NCI-H187 treated with DMSO at 0.1 percent for 48 hours (cell line): ENCODE results near the gene SNHG17.
"Not testable (repeated sequence)": the region's sequence is repeated elsewhere in the genome, so short reads cannot be mapped to it uniquely, and the experiment has no call there.

Experiments used
- DNase-seq: peaks from one replicate; lab custom pipeline; 2025; lab: John Stamatoyannopoulos, UW

Gene SNHG17

DNA sequence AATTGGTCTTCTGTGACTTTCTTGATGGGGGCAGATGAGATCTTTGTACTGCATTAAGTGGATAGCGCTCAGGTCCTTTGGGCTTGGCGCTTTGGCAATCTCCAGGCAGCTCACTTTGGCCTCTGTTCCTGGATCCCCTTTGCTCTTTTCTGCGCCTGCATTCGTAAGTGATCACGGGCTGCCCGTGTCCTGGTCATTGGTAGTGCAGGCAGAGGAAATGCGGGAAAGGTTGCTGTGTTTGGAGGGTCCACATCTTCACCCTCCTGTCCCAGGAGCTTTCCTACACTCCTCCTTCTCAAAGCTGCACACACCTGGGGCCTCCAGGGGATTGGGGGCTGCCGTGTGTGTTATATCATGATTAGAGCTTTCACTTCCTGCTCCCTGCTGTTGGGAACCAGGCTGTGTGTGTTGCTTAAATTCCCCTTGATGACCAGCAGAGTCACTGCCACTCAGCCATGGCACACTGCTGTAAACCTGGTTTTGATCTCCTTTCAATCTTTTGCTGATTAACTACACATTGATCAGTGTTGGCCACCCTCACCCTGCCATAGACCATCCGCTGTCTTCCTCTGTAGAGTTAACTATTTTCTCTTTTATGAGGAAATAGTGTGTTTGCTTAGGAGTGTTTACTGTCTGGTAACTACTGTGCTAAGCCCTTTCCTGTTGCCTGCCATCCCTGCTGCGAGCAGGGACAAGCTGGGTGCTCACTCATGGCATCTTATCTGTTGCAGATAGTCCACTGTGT lies 13.0 kb upstream of the SNHG17 start:
- no peak for DNase-seq

DNA sequence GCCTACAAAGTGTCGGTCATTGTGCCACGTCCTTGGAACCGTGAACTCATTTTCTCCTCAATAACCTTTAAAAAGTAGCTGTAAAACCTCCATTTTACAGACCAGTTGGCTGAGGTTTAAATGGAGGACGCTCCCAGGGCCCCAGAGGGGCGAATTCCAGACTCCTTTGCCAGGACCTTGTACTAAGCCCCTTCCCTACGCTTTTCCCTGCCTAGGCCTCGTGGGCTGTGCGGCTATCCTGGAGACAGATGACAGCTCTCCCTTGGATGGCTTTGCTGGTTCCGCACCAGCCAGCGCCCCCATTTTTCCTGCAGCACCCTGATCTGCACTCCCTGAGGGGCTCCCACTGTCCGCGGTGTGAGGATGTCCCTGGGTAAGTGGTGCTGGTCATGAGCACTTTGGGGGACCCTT lies 12.1 kb upstream of the SNHG17 start:
- no peak for DNase-seq

DNA sequence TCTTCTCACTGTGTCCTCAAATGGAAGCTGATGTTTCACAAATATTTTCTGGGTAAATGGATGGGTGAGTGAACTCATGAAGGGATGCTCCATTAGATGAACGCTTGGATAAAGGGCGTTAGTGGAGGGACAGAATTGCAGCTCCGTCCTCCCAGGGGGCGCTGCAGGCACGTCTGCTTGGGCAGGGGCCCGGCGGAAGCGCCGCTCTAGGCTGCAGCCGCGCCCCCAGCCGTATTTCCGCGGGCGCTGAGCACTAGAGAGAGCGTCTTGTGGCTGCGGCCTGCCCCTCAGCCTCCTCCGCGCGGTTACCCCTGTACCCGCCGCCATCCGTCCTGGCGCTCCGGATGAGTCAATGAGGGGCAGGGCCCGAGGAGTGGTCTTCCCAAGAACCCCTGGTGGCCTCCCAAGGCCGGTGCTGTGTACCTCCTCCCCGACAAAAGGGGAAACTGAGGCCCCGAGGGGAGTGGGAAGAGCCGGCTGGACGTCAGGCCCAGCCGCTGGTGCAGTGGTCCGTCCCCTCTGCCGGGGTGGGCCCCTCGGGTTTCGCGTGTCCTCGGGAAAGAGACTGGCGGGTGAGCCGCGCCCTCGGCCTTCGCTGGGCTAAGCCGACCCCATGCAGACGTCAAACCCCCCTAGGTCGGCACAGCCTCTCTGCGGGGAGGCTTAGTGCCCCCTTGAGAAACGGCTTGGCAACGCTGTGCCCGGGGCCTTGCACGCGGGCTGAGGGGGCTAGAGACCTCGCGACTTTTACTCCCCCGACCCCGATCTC lies 11.5 kb upstream of the SNHG17 start:
- DNase-seq: peak; percentile 59

DNA sequence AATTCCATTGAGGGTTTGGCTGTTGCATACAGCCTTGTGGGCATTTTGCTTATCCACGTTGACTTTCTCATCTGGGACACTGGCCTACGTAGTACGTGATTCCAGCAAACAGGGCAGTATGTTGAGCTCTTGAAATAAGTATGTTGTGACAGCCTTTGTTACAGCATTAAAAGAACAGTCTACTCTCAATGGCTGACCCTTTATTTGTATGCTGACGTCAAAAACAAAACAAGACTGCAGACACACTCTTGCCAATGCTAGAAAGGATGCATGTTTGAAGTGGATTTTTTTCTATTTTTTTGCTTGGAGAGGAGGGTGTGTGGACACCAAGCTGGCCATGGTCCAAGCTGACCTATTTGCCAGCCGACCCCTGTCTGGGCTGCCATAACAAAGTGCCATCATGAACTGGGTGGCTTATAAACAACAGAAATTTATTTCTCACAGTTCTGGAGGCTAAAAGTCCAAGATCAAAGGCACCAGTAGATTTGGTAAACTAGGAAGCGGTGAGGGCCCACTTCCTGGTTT lies 10.8 kb upstream of the SNHG17 start:
- no peak for DNase-seq

DNA sequence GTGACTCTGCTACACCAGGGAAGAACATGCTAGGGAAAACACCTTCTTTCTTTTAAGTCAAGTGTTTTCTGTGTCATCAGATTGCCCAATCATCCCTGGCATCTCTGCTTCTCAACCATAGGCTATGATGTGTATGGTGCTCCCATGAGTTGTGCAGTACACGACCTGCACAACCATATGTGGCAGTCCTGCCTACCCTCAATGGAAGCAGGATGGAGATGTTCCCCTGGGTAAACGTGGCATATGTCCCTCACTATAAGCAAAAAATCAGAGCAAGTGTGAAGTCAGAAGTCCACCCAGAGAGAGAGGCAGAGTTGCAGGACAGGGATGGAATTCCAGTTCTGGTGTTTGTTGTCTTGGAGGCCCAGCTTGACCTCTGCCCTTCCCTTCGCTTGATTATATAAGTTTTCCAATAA lies 10.3 kb upstream of the SNHG17 start:
- DNase-seq: no peak

GRCh38 chr20:38441916-38442315 lies 6.8 kb upstream of the SNHG17 start:
- DNase-seq: no peak

GRCh38 chr20:38441110-38441509 lies 6.0 kb upstream of the SNHG17 start:
- DNase-seq: not testable (repeated sequence)

DNA sequence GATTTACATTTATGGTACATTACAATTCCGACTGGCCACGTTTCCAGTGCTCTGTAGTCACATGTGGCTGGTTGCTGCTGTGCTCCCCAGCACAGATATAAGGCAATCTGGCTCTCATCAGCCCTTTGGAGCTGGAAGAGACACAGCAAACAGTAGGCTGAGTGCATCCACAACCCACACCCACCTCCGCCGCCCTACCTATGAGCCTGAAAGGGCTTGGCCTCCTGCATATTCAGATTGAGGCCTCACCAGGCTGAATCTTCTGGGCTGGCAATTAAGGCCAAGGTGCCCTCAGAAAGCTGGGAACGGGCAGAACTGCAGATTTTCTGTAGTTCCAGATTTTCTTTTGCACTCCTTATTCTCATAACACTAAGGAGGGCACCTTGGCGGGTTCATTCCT lies 2.7 kb upstream of the SNHG17 start:
- DNase-seq: no peak

DNA sequence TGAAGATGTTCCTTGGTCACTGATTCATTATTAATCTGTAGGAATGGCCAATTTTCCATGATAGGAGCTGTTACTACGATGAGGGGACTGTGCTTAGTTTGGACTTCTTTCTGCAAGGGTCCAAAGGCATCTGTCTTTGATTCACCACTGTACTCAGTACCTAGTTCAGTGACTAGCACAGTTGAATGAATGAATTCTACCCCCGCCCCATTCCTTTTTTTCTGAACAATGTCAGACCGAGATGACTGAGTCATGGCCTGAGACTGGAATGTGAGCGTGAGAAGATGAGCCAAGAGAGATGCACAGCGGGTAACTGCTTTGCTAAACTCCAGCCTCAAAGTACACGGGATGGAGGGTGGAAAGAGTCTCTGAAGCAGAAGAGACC lies 419 bp upstream of the SNHG17 start:
- DNase-seq: no peak

GRCh38 chr20:38434301-38434741 lies 807 bp downstream of the SNHG17 start:
- DNase-seq: no peak

GRCh38 chr20:38433304-38433972 lies 1.7 kb downstream of the SNHG17 start:
- no peak for DNase-seq

GRCh38 chr20:38432870-38433269 lies 2.3 kb downstream of the SNHG17 start:
- not testable (repeated sequence) for DNase-seq

DNA sequence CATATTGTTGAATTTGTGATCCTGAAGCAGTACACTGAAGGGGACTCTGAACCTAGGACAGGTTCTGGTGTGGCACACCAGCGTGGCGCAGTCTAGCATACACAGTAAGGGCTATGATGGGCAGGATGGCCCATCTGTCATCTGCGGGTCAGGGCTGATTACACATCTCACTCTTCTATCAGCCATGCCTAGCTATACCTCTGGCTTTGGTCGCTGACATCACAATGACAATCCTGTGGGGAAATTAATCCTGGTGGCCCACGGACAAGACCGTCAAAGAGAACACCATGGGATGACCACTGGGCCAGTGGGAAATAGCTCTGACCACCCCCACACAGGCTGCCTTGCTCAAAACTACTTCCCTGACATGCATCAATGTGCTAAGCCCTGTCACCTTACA lies 2.8 kb downstream of the SNHG17 start:
- DNase-seq: no peak

DNA sequence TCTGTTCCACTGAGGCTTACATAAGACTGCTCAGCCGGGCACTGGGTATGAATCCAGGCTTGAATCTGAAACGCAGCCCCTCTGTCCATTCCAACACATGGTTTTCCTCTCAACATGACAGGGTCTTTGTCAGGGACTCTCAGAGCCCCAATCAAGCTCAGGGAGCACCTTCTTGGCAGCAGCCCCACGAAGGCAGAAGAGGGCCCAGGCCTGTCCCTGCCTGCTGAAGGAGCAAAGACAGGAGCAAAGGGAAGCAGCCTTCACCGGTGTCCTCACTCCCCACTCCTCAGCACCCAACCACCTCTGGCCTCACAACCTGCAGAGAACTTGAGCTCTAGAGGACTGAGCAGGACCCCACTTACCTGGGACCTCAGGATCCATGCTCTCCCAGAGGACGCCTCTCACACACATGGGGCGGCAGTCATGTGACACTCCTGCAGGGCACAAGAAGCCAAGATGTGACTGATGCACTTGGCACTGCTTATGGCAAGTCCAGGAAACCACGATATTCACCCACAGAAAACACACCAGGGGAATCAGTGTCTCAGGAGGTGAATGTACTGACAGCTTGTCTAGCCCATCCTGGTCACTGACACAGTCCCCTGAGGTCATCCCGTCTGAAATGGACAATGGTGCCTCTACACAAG lies 4.3 kb downstream of the SNHG17 start:
- DNase-seq: no peak

- DNase-seq: no peak
Observed at GRCh38 chr20:38429301-38429700, 5.8 kb downstream of the SNHG17 start.

- DNase-seq: no peak
Observed at GRCh38 chr20:38428800-38429199, 6.3 kb downstream of the SNHG17 start.

DNA sequence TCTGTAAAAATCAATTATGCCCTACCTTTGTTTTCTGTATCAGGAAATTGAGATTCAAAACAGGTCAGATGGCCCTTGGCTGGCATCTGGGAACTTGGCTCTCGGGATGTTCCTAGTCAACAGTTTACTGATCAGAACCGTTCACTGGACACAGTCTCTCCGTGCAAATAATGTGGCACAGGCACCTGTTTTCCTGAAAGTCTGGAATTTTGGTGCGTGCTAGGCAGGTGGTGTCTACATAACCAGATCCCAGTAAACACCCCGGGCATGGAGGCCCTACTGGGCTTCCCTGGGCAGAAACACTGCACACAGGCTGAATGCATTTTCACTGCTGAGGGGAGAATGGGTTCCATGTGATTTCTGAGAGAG lies 7.5 kb downstream of the SNHG17 start:
- DNase-seq: no peak

GRCh38 chr20:38426006-38426897 lies 8.9 kb downstream of the SNHG17 start:
- no peak for DNase-seq

GRCh38 chr20:38424401-38424800 lies 10.7 kb downstream of the SNHG17 start:
- no peak for DNase-seq

- no peak for DNase-seq
Observed at GRCh38 chr20:38423541-38423940, 11.6 kb downstream of the SNHG17 start.

DNA sequence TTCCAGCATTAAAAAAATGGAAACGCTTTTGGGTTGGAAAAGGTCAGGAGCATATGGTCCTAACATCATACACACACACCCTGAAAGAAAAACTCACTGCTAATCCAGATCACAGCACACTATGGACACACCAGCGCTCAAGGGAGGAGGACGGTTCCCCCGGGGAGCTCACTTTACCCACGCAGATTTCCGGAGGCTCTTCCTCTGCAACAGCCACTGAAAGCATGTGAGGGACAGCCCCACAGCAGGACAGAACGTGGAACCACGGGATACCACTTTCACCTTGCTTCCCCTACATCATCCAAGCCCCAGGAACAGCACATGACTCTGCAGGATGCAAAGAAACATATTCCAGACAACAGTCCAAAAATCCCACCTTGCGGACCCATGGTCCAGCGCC lies 13.2 kb downstream of the SNHG17 start:
- DNase-seq: no peak
